ENCODE results near the gene C1orf74.

The C1orf74 gene

GRCh38 chr1:209783386-209783785 is 973 bp downstream of the C1orf74 start:
- Histone ChIP-seq H3K36me3 (ENCODE audit: insufficient read depth, low read length) (peaks cover 24% of the 10 kb centered on the region), H3K4me3 (ENCODE audit: low read depth, low read length, poor library complexity, severe bottlenecking) (peak overlapping the region; percentile 96), H3K9ac (ENCODE audit: low read length) (peak overlapping the region; percentile 97), H3K27ac (ENCODE audit: low read depth, low read length, poor library complexity, severe bottlenecking) (no peak overlapping the region), H2AFZ (ENCODE audit: low read length) (no peak overlapping the region), H3K27me3 (ENCODE audit: insufficient read depth, low read length) (no peaks in the 10 kb centered on the region), H3F3A (ENCODE audit: insufficient read depth, low read length) (no peaks in the 10 kb centered on the region), H3K4me1 (ENCODE audit: insufficient read depth, low read length, severe bottlenecking) (peaks cover 15% of the 10 kb centered on the region), H3K9me3 (ENCODE audit: low read length) (peaks cover 3% of the 10 kb centered on the region; the same call in 1 of the 2 replicates), H4K20me1 (ENCODE audit: insufficient read depth, low read length) (no peaks in the 10 kb centered on the region), H3K4me2 (ENCODE audit: low read length) (peak overlapping the region; percentile 90), H3K79me2 (ENCODE audit: insufficient read depth, low read length) (no peaks in the 10 kb centered on the region), H3K9me2 (ENCODE audit: low read depth, low read length) (no peaks in the 10 kb centered on the region)
- TF ChIP-seq, protein P1, sequence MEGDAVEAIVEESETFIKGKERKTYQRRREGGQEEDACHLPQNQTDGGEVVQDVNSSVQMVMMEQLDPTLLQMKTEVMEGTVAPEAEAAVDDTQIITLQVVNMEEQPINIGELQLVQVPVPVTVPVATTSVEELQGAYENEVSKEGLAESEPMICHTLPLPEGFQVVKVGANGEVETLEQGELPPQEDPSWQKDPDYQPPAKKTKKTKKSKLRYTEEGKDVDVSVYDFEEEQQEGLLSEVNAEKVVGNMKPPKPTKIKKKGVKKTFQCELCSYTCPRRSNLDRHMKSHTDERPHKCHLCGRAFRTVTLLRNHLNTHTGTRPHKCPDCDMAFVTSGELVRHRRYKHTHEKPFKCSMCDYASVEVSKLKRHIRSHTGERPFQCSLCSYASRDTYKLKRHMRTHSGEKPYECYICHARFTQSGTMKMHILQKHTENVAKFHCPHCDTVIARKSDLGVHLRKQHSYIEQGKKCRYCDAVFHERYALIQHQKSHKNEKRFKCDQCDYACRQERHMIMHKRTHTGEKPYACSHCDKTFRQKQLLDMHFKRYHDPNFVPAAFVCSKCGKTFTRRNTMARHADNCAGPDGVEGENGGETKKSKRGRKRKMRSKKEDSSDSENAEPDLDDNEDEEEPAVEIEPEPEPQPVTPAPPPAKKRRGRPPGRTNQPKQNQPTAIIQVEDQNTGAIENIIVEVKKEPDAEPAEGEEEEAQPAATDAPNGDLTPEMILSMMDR (IDR thresholded peaks at IDR 0.05; ENCODE audit: low read length), result no peak
- TF ChIP-seq EZH2 (IDR thresholded peaks at IDR 0.05; ENCODE audit: borderline replicate concordance, low read length), result no peak

GRCh38 chr1:209780268-209780667 is 4.1 kb downstream of the C1orf74 start:
- Histone ChIP-seq H3K9me3 (ENCODE audit: low read length) (peaks cover under 1% of the 10 kb centered on the region; the same call in 1 of the 2 replicates), H2AFZ (ENCODE audit: low read length) (no peak overlapping the region), H4K20me1 (ENCODE audit: insufficient read depth, low read length) (no peaks in the 10 kb centered on the region), H3F3A (ENCODE audit: insufficient read depth, low read length) (no peaks in the 10 kb centered on the region), H3K4me2 (ENCODE audit: low read length) (no peak overlapping the region), H3K4me1 (ENCODE audit: insufficient read depth, low read length, severe bottlenecking) (peaks cover 15% of the 10 kb centered on the region), H3K9ac (ENCODE audit: low read length) (no peak overlapping the region), H3K9me2 (ENCODE audit: low read depth, low read length) (no peaks in the 10 kb centered on the region), H3K79me2 (ENCODE audit: insufficient read depth, low read length) (no peaks in the 10 kb centered on the region), H3K27me3 (ENCODE audit: insufficient read depth, low read length) (no peaks in the 10 kb centered on the region), H3K4me3 (ENCODE audit: low read depth, low read length, poor library complexity, severe bottlenecking) (no peak overlapping the region), H3K27ac (ENCODE audit: low read depth, low read length, poor library complexity, severe bottlenecking) (no peak overlapping the region), H3K36me3 (ENCODE audit: insufficient read depth, low read length) (peaks cover 24% of the 10 kb centered on the region)
- TF ChIP-seq, protein P1 (IDR thresholded peaks at IDR 0.05; ENCODE audit: low read length), result no peak
- TF ChIP-seq EZH2 (IDR thresholded peaks at IDR 0.05; ENCODE audit: borderline replicate concordance, low read length), result no peak

DNA sequence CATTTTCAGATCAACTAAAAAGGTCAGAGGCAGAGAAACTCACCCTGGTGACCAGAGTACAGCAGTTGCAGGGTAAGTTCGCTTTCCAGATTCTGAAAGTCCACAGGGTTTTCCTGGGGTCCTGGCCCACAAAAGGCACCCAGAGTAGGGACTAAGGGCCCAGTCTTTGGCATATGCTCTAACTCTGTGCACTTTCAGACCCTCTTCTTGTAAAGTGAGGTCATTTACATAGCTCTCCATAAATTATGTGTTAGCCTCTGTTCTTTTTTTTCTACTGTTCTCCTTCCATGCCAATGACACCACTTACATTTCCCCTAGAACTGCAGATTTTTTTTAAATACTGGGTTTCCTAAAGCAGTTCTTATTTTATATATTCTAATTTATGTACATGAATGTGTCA is 6.3 kb downstream of the C1orf74 start:
- Histone ChIP-seq H3K27ac (ENCODE audit: low read depth, low read length, poor library complexity, severe bottlenecking) (no peak overlapping the region), H4K20me1 (ENCODE audit: insufficient read depth, low read length) (no peaks in the 10 kb centered on the region), H3K4me3 (ENCODE audit: low read depth, low read length, poor library complexity, severe bottlenecking) (no peak overlapping the region), H3K36me3 (ENCODE audit: insufficient read depth, low read length) (peaks cover 21% of the 10 kb centered on the region), H3K9me3 (ENCODE audit: low read length) (no peaks in the 10 kb centered on the region), H3K27me3 (ENCODE audit: insufficient read depth, low read length) (no peaks in the 10 kb centered on the region), H3K4me1 (ENCODE audit: insufficient read depth, low read length, severe bottlenecking) (no peaks in the 10 kb centered on the region), H3F3A (ENCODE audit: insufficient read depth, low read length) (no peaks in the 10 kb centered on the region), H2AFZ (ENCODE audit: low read length) (no peak overlapping the region), H3K9ac (ENCODE audit: low read length) (no peak overlapping the region), H3K9me2 (ENCODE audit: low read depth, low read length) (no peaks in the 10 kb centered on the region), H3K4me2 (ENCODE audit: low read length) (no peak overlapping the region), H3K79me2 (ENCODE audit: insufficient read depth, low read length) (no peaks in the 10 kb centered on the region)
- TF ChIP-seq, protein P1 (IDR thresholded peaks at IDR 0.05; ENCODE audit: low read length), result no peak
- TF ChIP-seq EZH2 (IDR thresholded peaks at IDR 0.05; ENCODE audit: borderline replicate concordance, low read length), result no peak

All from OCI-LY1 (cell line).